ENCODE results near the gene ATG3. TPM values are rescaled to one million over a fixed set of nuclear protein-coding genes. Genes with fewer than 3 reads are reported as not detected.

ATG3 gene
- total and polyA plus RNA-seq, 2 of the 8 experiments (the other 6 are each of a cell fraction or from before 2014, with no cell fraction given) = 27.3 to 55.3 TPM

- no peak for TF ChIP-seq BACH1 (IDR thresholded peaks at IDR 0.05; ENCODE audit: low read length)
Measured at GRCh38 chr3:112561734-112562529, at the start of gene ATG3, which contains the start of gene SLC35A5 (continued).
